ENCODE measurements around the gene SUPT3H.
"Not testable (repeated sequence)": the region's sequence is repeated elsewhere in the genome, so short reads cannot be mapped to it uniquely, and the experiment has no call there.

Gene SUPT3H

GRCh38 chr6:44935693-44936300, 441.9 kb downstream of the SUPT3H start:
- peak; percentile 67 for DNase-seq

GRCh38 chr6:44933108-44933507, 444.6 kb downstream of the SUPT3H start:
- peak; percentile 60 for DNase-seq

GRCh38 chr6:44932651-44933091, 445.1 kb downstream of the SUPT3H start:
- peak; percentile 60 for DNase-seq

DNA sequence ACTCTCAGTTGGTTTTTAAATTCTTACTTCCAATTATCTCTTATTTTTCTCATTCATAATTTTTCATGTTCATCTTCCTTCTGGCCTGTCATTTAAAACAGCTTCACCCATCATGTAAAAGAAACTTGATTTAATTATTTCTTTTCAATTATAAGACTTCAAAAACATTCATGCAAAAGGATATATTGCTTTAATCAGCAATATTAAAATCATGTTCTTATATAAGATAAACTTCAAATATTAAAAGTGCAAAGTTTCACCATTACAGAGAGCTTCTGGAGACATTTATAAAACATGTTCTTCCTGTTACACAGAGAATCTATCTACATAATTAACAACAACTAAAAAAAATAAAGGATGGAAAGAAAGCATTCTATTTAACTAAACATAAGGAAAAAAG, 446.3 kb downstream of the SUPT3H start:
- DNase-seq, result no peak

GRCh38 chr6:44926556-44926955, 451.2 kb downstream of the SUPT3H start:
- no peak for DNase-seq

DNA sequence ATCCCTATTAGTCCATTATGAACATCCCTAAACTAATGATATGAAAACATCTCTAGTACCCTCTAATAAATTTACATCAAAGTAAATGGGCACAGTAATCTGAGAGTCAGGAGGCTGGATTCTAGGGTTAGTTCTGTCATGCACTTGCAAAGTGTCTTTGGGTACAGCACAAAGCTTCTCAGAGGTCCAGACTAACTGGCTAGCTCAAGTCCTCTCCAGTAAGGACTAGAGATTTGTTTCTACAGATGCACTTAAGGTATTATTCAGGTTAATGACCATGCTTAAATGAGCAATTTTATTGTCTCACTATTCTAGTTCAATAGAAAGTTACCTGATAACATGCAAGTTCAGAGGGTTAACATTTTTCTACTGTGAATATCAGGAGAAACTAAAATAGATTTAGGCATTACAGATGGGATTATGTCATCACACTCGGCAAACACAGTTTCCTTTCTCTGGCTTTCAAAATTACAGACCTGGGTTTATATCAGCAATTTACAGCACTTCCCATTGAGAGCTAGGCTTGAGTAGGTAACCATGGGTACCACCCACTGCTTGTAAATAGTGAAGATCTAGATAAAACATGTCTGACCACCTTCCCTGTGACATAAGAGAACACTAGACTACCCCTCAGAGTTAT, 452.5 kb downstream of the SUPT3H start:
- DNase-seq, result peak; percentile 95

DNA sequence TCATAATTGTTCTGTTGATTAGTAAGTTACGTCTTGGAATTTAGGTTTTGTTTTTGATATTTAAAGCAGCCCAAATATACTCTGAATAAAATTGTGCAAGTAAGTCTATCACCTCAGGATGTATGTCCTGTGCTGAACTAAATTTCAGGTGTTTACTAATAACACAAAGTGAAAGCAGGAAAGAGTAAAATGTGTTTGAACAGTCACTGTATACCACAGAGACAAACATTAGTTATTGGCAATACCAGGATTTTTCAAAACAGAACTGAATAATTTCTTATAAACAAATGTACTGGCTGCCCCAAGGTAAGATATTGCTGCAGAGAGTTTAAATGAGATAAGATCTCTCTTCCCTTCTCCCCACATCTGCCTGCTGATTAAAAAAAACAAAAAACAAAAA, 454.3 kb downstream of the SUPT3H start:
- DNase-seq, result no peak

DNA sequence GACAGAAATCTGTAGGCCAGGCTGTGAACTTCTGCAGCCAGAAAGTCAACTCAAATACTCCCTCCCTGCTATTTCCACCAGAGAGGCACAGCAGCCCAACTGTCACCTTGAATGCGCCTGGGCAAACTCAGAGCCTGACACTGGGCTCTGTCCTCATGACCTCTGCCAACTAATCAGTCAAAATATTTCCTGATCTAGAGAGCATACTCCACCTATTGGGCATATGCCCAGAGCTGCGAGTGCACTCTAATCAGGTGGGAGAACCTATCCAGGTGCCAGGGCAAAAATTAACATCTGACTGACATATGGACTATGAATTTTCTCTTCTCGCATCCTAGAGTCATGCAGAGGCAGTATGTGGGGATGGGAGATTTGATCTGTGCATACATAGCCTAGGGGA, 455.9 kb downstream of the SUPT3H start:
- DNase-seq, result no peak

DNA sequence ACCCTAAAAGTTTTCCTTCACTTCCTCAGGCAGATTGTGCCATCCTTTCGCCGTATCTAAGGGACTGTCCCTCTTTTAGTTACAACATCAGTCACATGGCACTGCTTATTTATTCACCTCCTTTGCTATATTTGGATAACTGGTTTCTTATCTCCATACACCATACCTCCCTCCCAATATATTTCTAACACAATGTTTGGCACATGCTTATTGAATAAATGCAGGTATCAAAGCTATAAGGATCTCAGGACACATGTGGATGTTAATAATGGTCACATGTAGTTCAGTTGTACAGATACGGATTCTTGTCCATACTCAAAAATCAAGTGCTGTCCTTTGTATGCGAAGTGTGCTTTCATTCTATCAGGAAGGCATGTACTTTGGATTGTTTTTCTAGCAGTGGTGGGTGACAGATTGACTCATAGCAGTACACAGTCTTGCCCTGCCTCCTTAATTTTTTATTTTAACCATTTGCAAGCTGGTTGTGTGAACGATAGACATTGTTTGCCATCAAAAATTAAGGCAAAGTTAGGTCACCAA, 456.7 kb downstream of the SUPT3H start:
- peak; percentile 85 for DNase-seq

- peak; percentile 60 for DNase-seq
Measured at GRCh38 chr6:44918671-44919296, 458.9 kb downstream of the SUPT3H start.

DNA sequence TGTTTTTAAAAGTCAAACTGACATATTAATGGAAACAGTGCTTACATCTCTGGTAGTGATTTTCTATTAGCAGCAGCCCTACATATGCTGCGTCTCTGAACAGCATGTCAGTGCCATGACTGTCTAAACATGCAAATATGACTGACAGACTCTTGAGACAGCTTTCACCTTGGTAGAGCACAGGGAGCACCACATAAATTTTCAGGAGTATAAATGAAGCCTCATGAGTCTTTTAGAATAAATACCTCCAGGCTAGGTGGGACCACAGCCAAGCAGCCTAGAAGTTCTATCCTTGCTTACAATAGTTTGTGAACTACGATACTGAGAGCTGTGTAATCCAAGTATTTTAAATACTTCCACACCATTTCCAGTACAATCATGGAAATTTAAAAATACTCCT, 460.3 kb downstream of the SUPT3H start:
- DNase-seq, result no peak

GRCh38 chr6:44915111-44915510, 462.6 kb downstream of the SUPT3H start:
- DNase-seq, result no peak

DNA sequence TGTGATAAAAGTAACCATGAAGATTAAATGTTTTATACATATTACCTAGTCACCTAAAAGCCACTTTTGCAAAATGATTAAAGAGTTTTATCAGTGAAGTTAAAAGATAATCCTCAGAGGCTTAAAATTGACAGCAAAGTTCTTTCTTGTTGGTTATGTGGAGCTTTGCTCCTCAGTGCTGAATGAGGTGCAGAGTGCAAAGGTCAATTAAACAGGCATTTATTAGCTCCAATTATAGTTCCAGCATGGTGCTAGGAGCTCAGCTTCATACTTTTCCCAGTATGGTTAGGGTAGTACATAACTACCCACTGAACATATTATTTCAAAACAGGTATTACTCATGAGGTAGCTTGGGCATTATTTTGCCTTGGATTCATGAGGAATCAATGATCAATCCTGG, 463.6 kb downstream of the SUPT3H start:
- no peak for DNase-seq

- no peak for DNase-seq
Measured at GRCh38 chr6:44906761-44907160, 471.0 kb downstream of the SUPT3H start.

GRCh38 chr6:44900358-44900757, 477.4 kb downstream of the SUPT3H start:
- DNase-seq, result not testable (repeated sequence)

- DNase-seq, result no peak
Measured at GRCh38 chr6:44898296-44898930, 479.3 kb downstream of the SUPT3H start.

DNA sequence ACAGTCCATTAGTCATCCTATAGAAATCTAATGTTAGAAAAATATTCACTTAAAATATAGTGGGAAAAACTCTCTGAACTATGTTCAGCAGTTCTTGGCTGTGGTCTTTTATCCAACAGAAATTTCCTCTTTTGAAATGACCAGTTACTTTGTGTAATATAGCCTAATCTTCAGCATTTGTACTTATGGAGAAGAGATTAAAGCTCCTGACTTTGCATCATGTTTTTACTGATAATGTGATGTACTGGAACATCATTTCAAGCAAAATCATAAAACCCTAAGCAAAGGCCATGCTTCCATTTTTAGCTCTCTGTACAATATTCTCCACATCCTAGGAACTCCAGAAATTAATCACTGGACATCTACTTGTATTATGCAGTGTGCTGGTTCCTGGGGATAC, 480.4 kb downstream of the SUPT3H start:
- peak; percentile 22 for DNase-seq

- DNase-seq, result no peak
Measured at GRCh38 chr6:44896701-44897100, 481.0 kb downstream of the SUPT3H start.

DNA sequence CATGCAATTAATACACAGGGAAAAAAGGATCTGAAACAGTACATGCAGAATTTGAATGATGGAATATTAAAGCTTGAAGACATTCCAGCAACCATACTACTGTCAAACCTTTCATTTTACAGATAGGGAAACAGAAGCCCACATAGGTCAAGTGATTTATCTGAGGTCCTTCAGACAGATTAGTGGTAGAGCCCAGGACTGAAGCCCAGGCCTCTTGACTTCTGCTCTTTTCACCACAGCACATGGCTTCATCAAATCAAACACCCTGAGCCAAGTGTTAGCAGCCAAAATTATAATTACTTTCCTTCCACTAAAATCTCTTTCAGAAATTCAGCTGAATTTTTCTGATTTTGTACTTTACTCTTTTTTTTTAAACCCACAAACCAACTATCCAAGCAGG, 485.2 kb downstream of the SUPT3H start:
- DNase-seq, result peak; percentile 54

DNA sequence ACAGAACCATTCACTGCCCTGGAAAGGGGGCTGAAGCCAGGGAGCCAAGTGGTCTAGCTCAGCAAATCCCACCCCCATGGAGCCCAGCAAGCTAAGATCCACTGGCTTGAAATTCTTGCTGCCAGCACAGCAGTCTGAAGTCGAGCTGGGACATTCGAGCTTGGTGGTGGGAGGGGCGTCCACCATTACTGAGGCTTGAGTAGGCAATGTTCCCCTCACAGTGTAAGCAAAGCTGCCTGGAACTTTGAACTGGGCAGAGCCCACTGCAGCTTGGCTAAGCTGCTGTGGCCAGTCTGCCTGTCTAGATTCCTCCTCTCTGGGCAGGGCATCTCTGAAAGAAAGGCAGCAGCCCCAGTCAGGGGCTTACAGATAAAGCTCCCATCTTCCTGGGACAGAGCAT, 498.7 kb downstream of the SUPT3H start:
- not testable (repeated sequence) for DNase-seq

GRCh38 chr6:44876638-44877037, 501.1 kb downstream of the SUPT3H start:
- DNase-seq, result not testable (repeated sequence)

DNA sequence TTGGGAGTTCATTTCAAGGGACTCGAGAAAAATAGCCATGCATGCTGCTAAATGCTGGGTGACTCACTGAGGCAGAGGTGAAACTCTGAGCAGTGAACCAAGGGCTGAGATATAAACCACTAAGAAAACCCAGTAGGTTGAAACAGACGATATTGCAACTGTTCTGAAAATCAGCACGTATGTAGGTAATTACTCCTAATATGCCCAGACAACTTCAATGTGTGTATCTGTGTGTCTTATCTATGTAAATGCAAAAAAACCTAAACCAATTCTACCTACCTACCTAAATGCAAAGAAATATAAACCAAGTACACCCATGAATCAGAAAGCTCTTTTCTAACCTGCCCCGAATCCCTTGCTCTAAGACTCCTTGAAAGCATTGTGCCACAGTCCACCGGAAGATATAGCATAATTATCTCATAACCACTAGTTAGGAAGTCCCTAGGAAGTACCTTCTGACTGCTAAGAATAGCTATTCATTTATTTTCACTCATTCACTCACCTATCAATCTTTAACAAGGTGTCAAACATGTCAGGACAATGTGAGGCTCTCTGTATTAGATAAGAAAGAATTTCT, 508.3 kb downstream of the SUPT3H start:
- no peak for DNase-seq

DNA sequence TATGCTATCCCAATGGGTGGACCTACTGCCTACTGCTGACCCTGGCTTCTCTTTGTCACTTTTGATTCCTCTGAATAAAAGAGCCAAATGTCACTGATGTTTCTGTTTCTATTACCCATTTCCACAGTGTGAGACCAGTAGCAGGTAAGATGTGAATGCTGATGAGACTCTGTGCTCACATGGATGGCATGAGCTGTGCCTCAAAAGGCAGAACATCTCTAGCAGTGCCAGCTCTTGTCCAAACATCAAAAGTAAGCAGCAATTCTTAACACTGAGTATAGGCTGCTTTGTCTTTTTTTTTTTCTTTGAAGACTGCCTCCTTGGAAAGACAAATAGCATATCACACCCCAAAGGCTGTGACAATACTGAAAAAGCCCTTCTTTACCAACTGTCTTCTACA, 508.8 kb downstream of the SUPT3H start:
- no peak for DNase-seq
